Fibroblast of peridontal ligament (primary cell): Measurements from ENCODE around the gene ARHGAP4.

Experiments used
- DNase-seq: peaks from one replicate; pipeline ENCODE4 v3.0.0-alpha.2; 2010; ENCODE audit errors: extremely low read depth

Gene ARHGAP4

DNA sequence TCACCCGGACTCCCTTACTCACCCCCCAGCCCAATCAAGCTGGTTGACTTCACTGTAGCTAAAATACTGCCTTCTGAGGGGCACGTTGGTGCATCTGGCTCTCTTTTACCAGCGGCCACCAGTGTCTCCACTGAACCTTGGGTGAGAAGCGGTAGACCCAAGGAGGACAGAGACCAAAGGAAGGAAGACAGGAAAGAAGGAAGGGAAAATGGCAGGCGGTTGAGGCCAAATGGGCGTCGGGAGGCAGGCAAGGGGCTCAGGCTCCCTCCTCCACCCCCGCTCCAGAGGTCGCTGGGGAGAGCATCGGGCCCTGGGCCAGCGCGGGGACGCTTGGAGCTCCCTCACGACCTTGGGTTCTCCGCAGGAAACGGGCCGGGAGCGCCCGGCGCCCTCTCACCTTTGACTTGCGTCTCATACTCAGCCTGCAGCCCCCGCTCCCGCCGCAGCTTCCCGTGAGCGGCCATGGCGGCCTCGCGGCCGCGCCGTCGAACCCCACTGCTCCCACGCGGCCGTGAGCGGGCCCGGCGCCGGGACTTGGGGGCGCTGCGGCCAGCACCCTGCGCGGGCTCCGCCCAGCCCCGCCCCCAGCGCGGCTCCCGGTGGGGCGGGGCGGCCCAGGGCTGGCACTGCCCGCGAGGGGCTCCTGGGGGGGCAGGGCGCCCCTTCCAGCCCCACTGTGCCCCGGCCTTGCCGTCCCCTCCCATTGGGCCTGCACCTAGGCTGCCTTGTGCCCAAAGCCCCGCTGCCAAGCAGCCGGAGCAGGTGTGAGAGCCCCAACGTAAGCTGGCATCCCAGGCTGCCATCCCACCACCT lies at the start of gene ARHGAP4:
Gene ARHGAP4 (minus strand): TSS at position 526 of the 813 bp plus-strand sequence. CDS start 62 bp downstream, at position 464.
- DNase-seq: no peak

DNA sequence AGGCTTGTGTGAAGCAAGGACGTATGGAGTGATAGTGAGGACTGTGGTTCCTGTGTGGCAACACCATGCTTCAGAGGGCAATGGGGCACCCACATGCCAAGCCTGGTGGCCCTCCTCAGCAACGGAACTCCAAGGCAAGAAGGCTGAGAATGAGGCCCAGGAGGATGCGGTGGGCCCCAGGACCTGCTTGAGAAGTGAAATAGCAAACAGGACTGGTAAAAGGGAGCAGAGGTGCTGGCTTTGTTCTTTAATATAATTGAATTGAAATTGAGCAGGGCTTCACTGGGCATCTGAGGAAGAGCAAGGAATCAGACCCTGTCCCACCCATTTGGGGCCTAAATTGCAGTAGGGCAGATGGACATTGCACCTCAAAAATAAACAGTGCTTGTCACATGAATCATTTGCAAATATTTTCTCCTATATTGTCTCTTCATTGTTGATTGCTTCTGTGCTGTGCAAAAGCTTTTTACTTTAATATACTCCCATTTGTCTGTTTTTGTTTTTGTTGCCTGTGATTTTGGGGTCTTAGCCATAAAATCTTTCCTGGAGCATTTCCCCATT lies 48.7 kb upstream of the ARHGAP4 start:
- DNase-seq: no peak

DNA sequence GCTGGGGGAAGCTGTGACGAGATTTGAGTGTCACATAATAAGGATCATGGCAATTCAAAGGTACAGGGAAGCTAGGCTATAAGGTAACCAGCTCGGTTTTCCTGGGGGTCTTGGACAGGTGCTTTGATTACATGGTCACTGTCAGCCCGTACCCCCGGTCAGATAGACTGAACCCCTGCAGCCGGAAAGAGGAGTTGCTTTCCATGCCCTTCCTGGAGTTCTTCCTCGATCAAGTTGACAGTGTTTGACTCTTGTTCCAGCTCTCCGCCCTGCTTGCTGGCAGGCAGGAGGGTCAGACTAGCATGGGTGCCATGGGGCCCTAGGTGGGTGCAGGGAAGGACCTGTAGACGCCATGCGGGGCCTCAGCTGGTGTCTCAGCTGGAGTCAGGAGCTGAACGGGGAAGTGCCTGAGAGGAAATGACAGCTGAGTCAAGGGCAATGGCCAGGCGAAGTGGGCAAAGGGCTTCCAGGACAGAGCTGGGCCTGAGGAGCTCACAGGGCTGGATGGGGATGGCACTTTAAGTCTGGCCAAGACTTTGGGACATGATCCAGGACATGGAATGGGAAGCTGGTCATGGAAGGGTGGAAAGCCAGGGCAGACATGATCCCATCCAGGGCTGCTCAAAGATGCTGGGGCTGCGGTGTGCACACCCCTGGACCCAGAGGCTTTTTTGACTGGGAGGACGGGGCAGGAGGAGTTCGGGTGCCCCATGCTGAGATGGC lies 48.1 kb upstream of the ARHGAP4 start:
- no peak for DNase-seq

DNA sequence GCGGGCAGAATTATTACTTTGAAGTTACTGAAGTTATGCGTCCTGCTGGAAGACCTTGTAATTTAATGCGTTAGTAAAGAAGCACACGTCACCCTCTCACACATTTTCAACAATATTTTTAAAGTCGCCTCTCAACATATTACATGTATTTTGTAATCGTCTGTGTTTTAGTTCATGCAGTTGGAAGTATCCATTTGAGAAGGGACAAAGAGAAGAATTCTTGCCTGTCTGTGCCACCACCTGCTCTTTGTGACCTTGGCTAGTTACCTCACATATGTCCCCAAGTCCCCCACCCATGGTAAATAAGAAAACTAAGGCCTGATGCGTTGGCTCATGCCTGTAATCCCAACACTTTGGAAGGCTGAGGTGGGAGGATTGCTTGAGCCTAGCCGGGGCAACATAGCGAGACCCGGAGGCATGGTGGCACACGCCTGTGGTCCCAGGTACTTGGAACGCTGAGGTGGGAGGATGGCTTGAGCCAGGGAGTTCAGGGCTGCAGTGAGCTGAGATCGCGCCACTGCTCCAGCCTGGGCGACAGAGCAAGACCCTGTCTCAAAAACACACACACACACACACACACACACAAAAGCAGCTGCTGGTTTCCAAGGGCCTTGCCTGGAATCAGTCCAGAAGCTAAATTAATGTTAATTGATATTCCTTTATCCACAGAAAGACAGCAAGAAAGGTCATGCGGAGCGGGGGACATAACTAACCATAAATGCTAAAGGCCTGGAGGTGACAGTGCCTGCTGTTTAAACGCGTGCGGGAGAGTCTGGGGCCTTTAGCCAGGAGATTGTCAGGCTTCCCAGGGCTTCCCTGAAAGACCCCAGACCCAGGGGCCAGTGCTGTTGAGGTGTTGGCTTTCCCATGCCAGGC lies 47.3 kb upstream of the ARHGAP4 start:
- peak; percentile 41 for DNase-seq

DNA sequence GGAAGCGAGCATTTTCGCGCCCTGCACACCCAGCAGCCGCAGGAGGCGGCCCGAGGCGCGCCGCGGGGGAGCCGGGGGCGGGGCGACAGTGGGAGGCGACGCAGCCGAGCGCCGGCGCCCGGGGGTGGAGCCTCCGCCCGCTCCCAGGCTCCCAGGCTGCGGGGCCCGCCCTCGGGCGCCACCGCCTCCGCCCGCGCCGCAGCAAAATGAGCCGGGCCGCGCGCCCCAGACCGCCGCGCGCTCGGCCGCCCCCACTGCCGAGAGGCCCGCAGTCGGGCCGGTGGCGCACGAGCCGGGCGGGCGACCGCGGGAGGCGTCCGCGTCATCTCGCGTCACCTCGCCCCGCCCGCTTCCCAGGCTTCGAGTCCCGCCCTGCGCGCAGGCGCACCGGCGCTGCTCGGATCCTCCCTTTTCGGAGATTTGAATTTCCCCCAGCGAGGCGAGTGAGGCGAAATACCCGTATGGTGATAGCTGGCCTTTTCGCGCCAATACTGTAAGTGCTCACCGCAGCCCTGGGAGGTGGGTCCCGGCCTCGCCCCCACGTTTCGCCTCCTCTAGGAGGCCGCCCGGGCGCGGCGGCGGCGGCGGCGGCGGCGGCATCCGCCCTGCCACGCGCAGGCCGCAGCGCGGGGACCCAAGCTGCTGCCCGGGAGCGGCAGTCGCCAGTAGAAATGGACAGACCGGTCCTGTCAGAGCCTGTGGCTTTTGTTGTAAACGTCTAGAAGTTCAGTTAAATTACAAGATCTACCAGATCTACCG lies 46.5 kb upstream of the ARHGAP4 start, which contains the start of gene TMEM187:
Gene TMEM187 (plus strand): TSS at position 387 of the 759 bp plus-strand sequence. CDS start 9,309 bp downstream, outside the sequence.
- DNase-seq: peak; percentile 79

DNA sequence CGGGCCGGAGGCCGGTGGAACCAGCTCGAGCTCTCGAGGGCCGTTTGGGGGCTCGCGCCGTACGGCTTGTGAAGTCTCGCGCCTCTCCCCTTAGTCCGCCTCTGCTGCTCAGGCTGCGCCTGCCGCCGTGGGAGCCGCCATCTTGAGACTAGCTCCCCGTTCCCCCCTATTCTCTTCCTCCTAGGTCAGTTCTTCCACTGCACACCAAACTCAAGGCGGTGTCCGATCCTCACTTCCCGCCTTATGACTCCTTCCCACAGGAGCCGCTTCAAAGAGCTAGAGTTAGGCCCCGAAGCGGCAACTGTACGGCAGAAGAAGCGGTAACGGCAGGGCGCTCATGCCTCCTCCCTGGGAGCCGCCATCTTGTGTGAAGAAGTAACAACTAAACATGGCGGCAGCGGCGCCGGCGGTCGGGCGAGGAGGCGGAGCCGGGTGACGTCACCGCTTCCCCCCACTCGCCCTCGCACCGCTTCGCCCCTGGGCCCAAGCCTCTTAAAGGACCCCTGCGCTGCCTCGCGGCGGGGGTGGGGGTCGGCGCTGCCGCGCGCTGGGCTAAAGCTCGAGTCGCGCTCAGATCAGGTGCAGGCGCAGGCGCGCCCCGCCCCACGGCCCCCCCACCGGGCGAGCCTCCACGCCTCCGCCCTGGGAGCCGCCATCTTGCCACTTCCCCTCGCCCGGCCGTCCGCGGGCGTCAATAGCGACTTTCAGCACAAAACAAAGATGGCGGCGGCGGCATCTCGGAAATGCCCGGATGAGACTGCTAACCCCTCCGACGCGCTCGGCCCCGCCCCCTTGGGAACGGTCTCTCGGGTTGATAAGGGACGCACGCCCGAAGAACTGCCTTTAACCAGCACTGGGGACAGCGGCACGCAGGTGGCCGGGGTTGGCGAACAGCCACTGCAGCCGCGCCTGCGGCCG lies 45.6 kb upstream of the ARHGAP4 start, which contains the start of gene HCFC1:
Gene HCFC1 (minus strand): TSS at position 369 of the 918 bp plus-strand sequence. CDS start 978 bp downstream, outside the sequence.
- peak; percentile 81 for DNase-seq

DNA sequence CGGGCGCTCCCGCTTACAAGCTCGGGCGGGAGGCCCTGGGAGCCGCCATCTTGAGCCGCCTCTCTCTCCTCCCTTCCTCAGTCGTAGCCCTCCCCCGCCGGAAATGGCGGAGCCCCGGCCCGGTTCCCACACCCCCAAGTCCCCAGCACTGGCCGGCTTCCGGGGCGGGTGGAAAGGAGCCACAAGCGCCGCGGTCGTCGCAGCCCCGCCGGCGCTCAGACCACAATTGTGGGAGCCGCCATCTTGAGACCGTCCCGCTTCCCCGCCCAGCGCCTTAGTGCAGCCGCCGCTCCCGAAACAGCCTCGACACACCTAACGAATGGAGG lies 45.0 kb upstream of the ARHGAP4 start:
- DNase-seq: peak; percentile 74

DNA sequence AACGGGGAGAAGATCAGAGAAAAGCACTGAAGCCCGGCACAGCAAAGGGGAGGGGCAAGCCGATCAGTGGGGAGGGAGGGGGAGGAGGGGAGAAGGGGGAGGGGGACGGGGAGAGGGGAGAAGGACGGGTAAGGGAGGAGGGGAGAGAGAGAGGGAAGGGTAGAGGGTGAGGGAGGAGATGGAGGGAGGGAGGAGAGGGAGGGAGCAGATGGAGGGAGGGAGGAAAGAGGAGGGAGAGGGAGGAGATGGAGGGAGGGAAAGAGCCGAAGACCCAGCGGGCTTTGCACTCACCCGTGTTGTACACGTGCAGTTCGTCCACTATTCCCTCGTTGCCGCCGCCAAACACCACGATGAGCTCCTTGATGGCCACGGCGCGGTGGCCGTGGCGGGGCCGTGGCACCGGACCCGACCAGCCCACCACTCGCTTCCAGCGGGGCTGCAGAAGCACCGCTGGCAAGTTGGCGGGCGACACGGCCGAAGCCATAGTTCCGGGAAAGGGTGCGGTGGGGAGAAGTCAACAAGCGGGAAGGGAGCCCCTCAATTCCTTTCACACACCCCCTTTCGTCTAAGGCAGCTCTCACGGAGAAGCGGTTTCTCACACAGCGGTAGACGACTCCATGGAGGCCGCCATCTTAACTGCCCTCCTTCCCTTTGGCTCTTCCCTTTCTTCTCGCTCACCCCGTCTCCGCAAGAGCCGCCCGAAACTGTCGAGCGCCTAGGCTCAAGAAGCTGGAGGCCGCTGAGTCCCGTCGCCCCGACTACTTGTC lies 44.5 kb upstream of the ARHGAP4 start:
- DNase-seq: peak; percentile 75

DNA sequence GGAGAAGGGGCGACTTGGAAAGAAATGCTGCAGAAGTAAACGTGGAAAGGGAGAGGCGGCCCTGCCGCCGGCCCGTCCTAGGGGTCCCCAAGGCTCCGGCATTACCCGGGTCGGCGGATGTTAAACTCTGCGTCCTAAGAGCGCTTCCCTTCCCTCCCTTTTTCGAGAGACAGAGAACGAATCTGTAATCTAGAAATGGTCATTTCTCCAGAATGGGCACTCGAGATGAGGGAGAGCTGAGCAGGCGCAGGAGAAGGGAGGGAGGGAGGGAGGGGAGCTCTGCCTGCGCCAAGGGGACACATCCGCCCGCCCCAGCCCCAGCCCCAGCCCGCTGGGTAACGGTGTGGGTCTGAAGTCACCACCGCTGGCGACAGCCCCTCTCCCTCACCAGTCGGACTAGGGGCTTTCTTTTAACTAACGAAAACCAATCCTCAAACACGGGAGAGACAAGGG lies 43.9 kb upstream of the ARHGAP4 start:
- peak; percentile 31 for DNase-seq

DNA sequence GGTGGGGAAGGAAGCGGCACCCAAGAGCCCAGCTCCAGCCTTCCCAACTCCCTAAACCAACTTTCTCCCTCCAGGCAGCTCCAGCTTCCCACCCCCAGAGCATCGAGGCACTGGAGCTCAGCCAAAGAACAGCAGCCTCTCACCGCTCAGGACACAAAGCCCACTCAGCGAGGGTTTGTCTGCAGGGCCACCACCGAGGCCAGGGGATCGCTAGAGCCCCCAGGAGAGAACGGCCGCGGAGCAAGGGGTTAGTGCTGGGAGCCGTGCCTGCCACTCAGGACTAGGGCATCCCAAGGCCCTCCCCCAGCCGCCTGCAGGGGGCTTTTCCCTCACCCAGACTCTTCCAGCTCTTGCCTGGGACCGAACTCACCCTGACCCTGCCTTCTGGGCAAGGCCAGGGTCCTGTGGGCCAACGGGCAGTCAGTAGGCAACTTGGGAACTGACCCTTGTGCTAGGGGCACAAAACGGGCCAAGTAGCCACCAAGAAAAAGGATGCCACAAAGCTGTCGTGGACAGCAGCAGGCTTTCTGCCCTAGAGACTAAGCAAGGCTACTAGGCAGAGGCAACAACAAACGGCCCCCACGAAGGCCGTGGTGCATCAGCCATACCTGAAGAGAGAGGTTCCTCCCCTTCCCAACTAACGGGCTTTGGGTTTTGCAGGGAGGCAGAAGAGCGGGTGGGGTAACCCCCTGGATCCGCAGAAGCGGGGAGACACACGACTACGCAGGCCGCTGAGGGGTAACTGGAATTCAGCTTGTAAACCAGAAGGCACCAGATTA lies 43.2 kb upstream of the ARHGAP4 start:
- no peak for DNase-seq

DNA sequence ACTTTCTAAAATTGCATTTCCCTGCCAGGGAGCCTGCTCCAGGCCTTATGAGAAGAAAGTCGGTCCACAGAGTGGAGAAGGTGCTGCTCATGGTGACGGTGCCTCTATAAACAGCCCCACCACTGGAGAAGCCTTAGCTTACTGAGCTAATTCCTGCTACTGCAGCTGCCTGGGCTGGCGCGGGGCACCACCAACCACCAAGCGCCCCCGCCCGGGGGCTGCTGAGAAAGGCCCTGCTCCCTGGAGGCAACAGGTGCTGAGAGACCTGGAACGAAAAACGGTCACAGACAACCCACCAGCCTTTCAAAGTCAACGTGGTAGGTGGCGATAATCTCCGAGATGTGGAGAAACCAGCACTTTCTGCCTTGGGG lies 42.7 kb upstream of the ARHGAP4 start:
- DNase-seq: no peak

DNA sequence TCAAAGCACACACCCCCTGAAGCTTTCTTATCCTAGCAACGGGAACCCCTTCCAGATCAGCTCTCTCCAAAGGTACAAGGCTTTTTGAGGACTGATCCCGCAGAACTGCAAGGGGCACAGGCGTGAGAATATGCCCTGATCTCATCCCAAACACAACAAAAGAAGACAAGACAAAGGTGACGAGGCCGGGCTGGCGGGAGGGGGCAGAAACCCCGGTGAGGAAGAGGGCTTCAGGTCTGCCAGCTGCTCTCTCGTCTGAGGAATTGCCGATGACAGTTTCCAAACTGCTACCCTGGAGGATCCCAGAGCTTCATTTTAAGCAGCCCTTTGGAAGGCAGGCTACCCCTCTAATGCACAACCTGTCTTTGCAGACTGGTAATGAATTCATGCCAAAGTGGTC lies 42.2 kb upstream of the ARHGAP4 start:
- no peak for DNase-seq

DNA sequence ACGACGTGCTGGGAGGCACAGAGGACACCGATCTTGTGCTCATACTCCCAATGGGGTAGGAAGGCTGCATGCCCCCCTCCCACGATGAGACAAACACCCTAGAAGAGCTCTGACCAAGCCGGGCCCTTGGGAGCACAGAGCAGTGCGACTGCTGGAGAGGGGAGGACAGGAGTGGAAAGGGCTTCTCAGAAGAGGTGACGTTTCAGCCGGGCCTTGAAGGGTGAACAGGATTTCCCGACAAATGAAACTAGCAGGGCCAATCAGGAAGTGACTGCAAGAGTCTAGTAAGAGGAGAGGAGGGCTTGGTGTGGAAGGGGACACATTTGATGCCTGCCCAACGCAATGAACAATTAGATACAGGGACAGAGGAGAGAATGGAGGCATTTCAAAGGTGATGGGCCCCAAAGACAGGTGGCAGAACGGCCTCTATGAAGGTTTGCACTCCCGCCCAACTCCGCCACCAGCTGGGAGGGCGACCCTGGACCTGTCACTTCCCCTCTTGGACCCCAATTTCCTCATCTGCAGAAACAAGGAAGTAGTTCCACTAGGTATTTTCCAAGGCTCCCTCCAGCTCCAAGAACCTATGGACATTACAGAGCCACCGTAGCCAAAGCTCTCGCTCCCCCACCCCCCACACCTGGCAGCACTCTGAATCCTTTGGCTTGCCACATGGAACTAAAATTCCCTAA lies 41.6 kb upstream of the ARHGAP4 start:
- no peak for DNase-seq

DNA sequence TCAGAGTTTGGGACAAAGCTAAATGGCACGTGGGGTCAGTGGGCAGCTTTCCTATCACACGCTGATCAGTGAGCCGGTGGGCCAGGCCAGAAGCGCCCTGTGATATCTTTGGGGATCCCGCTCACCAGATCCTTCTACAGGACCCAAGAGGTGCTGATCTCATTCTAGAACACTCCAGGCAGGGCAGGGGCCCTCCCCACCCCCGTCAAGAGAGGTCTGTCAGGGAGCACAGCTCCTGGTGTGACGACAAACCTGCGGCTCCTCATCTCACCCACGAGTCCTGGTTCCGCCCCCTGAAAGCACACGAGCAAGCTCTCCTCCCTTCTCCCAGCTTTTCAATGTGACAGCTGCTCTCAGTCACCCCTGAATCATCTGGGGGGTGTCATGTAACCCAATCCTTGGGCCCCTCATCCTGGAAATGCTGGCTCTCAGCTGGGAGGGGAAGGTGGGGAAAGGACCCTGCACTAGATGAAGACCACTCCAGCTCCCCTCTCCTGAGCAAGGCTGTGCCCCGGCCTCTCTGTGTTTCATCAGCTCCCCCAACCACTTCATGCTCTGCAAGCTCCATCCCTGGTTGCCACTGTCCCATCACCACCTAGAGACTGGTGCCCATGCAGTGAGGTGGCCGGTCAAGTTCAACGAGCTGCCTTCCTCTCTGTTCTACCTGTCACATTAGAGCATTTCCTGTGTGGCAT lies 40.9 kb upstream of the ARHGAP4 start:
- DNase-seq: no peak

DNA sequence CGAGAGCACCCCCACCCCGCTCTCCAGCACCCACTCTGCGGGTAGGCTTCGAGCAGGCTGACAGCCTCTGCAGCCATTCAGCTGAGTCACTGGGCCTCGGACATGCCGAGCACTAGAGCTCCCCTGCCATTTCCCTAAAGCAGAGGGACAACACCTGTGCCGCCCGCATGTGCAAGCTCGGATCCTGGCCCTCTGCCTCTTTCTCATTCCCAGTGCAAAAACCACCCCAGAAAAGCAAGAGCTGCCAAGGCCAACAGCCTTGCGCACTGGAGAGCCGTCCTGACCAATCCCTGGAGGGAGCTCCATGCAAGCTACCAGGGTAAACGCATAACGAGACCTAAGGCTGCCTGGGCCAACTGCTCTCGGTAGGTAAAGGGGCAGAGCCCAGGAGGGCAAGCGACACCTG lies 40.2 kb upstream of the ARHGAP4 start:
- DNase-seq: no peak

DNA sequence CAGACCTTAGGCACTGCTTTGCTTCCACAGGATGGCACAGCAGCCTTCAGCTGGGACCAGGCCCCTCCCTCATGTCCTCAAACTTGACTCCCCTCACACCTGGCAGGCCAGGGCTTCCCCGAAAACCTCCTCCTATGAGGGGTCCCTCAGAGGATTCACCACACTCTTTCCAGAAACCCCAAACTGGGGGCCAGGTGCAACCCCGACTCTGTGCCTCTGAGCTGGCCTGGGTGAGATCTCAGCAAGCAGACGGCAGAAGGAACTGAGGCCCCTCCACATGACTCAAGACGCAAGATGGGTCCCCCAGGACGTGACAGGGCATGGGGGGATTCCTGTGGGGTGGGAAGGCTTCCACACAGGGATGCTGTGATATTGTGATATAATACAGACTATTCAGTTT lies 39.3 kb upstream of the ARHGAP4 start:
- DNase-seq: no peak

DNA sequence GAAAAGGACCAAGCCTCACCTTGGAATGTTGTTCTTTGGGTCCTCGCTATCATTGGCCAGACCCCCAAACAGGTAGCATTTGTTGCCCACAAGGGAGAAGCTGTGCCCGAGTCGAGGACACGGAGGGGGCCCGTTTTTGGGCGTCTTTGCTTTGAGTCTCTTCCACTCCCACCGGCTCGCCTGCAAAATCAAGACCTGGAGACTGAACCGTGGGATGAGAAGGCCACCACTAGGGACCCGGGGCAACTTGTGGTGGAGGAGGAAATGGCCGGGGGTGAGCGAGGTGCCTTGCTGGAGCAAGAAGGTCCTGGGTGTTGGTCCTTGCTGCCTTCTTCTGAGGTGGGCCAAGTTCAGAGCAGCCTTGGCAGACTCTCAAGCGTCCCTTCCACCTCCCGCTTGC lies 38.0 kb upstream of the ARHGAP4 start:
- DNase-seq: no peak
